ENCODE results near the gene DMTF1.
"Not testable (repeated sequence)": the region's sequence is repeated elsewhere in the genome, so short reads cannot be mapped to it uniquely, and the experiment has no call there.

The DMTF1 gene

GRCh38 chr7:87226495-87226894 lies 74.2 kb downstream of the DMTF1 start:
- no peak for DNase-seq

- DNase-seq, result no peak
Observed at GRCh38 chr7:87231258-87231657, 79.0 kb downstream of the DMTF1 start.

GRCh38 chr7:87231711-87232110 lies 79.5 kb downstream of the DMTF1 start:
- no peak for DNase-seq

- DNase-seq, result no peak
Observed at GRCh38 chr7:87234949-87235348, 82.7 kb downstream of the DMTF1 start.

GRCh38 chr7:87238464-87239051 lies 86.3 kb downstream of the DMTF1 start:
- DNase-seq, result not testable (repeated sequence)

- DNase-seq, result not testable (repeated sequence)
Observed at GRCh38 chr7:87245671-87246070, 93.4 kb downstream of the DMTF1 start.

Measured in activated CD4-positive, CD25-positive, alpha-beta regulatory T cell treated with anti-CD3 and anti-CD28 coated beads, Interleukin-2, amount 50 U/mL, for 72 hours (primary cell).